Testis (tissue), 2 donors: ENCODE data around the gene REPS2.

Source experiments
- CTCF ChIP-seq, 3 experiments: fragments of 450-650 bp in 2 of 3; fragments of 200-600 bp in 1 of 3; sonication (generic) in 1 of 3; IDR thresholded peaks; one replicate each; pipeline ENCODE4 v1.5.1; 2016 to 2019; ENCODE audit warnings: antibody characterized with exemption in 3 of 3, mild to moderate bottlenecking in 2 of 3, moderate library complexity in 1 of 3
- POLR2A ChIP-seq: fragments of 450-650 bp; IDR thresholded peaks from one replicate; pipeline ENCODE4 v1.6.1; 2017; ENCODE audit warnings: antibody characterized with exemption, mild to moderate bottlenecking, moderate library complexity

GRCh38 chrX:17032351-17032750, 85.9 kb downstream of the REPS2 start:
- no peak for TF ChIP-seq CTCF (IDR thresholded peaks at IDR 0.05)
- no peak for TF ChIP-seq POLR2A
